Measurements from ENCODE around the gene ABHD5.

GRCh38 chr3:43675593-43675992 is 15.1 kb upstream of the ABHD5 start:
- TF ChIP-seq GATA2 (IDR thresholded peaks at IDR 0.05; ENCODE audit: low read depth, low read length) (no peak), GATA3 (IDR thresholded peaks at IDR 0.05; ENCODE audit: low read depth, low read length) (no peak)

All from SH-SY5Y (cell line).